NCI-H1694 (cell line): ENCODE data around the gene NEK10.

Experiments
- DNase-seq: peaks from one replicate; lab custom pipeline; 2025; lab: John Stamatoyannopoulos, UW

Gene NEK10

GRCh38 chr3:27171113-27171512, 198.1 kb downstream of the NEK10 start:
- DNase-seq = no peak

GRCh38 chr3:27166888-27167287, 202.3 kb downstream of the NEK10 start:
- no peak for DNase-seq

DNA sequence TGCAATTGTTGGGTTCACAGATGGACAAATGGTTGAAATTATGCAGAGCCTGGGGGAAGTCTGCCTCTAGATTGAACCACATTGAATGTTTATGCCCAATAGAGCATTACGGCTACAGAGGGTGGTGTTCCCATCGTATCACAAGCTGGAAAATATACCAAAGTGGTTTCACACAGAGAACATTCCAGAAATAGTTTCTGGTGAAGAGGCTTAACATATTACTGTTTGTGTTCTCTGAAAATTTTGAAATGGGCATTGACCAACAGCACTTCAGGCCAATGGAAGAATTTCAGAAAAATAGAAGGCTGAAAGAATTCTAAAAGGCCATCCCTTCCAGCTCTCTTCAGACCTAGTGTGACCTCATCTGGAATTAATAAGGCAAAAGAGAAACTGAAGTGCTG, 203.9 kb downstream of the NEK10 start:
- DNase-seq = no peak

DNA sequence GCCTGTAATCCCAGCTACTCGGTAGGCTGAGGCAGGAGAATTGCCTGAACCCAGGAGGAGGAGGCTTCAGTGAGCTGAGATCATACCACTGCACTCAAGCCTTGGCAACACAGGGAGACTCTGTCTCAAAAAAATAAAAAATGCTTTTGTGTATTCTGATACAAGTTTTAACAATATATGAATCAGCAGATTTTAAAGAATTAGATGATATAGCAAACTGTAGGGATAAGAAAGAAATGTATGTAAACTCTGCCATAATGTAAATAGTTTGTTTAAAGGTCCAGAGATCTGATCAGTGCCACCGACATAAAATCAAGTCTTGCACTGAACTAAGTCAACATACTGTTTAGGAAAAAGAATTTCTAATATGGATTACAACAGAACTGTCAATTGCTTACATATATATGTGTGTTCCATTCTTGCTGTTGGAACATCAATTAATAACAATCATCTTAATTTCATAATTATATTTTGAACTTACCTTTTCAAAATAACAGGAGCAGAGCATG, 208.3 kb downstream of the NEK10 start:
- no peak for DNase-seq

DNA sequence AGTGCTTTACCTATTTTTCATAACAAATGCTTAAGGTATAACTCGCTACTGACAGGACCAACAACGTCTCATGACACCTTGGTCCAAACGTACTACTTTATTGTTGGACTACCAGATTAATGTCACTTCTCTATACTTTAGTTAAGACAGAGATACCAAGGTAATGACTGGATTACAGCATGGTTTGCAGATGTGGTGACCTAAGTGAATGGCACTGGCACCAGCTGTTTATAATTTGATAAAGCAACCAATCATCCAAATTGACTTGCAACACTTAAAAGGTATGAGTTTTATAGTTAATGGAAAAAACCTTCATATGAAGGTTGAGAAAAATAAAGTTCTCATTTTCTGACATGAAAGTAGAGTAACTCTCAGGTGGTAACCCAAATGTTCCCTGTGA, 209.0 kb downstream of the NEK10 start:
- no peak for DNase-seq

DNA sequence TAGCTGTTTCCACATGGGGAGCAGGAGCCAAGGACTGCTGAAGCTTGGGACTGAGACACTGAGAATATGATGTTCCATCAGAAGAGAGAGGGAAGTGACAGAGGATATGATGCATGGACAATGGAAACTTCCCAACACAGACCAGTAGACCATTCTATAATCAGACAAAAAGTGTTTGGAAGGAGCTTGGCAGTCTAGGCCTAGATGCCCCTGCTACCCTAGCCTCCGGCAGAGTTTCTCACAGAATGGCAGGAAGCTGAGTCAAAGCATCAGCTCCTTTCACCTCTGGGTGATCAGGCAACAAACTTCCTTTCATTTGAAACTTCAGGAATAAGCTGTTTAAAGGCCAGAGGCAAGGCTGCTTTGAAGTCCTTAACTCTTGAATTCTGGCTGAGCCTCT, 222.0 kb downstream of the NEK10 start:
- DNase-seq = no peak

DNA sequence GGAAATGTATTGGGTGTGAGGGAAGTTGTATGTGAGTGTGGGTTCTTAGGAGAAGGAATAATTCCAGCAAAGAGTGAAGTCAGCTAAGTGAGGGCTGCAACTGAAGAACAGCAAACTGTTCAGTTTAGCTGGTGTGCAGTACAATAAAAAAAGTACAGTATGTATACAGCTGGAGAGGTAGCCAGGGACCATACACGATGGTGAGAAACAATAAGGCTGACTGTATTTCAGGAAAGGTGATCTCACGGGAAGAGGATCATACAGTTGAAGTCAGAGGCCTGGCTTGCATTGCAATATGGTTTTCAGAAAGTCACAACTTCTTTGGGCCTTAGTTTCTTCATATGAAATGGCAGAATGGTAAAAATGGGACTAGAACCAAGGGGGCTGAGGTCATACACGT, 222.4 kb downstream of the NEK10 start:
- no peak for DNase-seq

DNA sequence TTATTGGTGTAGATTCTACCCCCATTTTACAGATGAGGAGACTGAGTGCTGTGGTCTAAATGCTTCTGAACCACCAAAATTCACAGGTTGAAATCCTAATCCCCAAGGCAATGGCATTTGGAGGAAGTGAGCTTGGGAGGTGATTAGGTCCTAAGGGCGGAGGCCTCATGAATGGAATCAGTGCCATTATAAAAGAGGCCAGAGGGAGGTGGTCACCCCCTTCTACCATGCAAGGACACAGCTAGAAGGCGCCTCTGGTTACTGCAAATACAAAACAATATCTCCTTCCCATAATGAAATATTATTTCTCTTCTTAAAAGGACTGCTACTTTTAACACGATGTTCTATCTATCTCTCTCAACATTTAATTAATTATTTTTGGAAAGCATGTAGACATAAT, 223.5 kb downstream of the NEK10 start:
- DNase-seq = no peak

DNA sequence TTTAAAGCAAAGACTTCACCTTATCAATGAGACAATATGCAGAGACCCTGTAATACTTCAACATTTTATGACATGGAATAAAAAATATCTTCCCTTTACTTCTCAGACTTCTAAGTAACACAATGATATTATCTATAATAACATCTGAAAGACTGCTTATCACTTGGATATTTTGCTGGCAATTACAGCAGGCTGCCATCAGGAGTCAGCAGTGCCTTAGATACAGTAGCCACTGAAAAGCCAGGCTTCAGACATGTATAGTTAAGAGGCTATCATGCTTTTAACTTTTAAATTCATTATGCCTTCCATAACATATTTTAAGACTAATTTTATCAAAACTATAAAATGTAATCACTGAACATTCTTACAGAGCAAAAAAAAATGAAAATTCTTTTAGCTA, 227.5 kb downstream of the NEK10 start:
- DNase-seq = no peak

DNA sequence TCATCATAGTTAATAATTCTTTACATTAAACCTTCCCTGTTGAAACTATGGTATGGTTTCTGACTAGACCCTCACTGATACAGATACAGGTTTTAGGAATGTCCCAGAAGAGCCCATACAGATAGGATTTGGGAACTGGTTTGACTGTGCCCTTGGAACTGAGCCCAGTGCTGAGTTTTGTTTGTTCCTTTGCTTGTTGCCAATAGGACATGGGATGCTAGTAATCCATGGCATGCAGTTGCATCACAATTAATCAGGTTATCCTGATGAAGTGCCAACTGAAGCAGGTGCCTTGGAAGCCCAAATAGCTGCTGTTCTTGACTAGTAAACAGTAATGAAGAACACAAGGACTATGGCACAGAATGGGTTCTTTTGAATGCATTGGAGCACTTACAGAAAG, 230.6 kb downstream of the NEK10 start:
- DNase-seq = no peak

GRCh38 chr3:27138005-27138404, 231.2 kb downstream of the NEK10 start:
- DNase-seq = no peak

GRCh38 chr3:27134171-27134796, 234.9 kb downstream of the NEK10 start:
- peak; percentile 14 for DNase-seq

DNA sequence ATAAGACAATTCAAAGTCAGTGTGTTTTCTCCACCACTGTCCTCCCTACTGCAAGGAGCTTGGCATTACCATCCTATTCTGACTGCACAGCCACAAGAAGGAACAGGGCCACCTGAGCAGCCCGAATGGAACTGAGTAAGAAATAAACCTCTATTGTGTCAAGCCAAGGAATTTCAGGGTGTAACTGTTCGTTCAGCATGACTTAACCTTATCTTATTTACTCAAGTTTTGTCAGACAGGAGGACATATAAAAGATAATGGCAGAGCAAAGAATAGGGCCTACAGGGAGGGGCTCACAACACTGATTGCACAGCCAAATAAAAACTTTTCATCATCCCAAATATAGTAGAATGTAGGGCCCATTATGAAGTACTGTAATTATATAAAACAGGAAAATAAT, 236.1 kb downstream of the NEK10 start:
- no peak for DNase-seq

GRCh38 chr3:27130796-27131195, 238.4 kb downstream of the NEK10 start:
- no peak for DNase-seq

DNA sequence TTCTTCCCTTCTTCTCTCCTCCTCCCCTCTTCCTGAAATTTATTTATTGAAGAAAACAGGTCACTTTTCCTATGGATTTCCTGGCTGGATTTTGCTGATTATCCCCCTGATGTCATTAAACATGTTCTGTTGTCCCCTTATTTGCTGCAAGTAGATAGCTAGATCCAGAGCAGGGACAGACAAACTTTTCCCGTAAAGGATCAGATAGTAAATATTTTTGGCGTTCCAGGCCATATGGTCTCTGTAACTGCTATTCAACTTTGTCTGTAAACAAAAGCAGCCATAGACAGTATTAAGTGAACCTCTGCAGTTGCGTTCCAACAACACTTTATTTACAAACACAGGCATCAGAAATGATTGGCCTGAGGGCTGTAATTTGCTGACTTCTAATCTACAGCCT, 241.3 kb downstream of the NEK10 start:
- DNase-seq = no peak

GRCh38 chr3:27127195-27127594, 242.0 kb downstream of the NEK10 start:
- no peak for DNase-seq

GRCh38 chr3:27125821-27126501, 243.2 kb downstream of the NEK10 start:
- DNase-seq = no peak

DNA sequence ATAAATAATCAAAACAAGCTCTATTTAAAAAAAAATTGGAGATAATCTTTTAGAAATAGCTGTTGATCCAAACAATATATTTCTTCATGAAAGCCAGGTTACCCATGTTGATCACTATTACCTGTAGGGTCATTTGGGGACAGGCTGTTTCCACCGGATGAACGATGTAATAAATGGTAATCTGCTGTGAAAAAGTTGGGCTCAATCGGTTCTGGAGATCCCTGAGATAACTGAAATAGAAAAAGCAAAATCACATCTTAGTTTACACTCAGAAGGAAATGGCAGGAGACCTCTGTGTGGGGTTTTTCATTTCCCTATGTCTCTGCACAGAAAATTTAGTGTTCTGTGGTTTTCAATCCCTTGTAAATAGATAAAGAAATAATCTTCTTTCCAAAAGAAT, 249.5 kb downstream of the NEK10 start:
- no peak for DNase-seq

GRCh38 chr3:27115352-27115751, 253.8 kb downstream of the NEK10 start:
- no peak for DNase-seq

- DNase-seq = no peak
Measured at GRCh38 chr3:27114684-27115083, 254.5 kb downstream of the NEK10 start.

GRCh38 chr3:27114129-27114528, 255.1 kb downstream of the NEK10 start:
- DNase-seq = no peak

DNA sequence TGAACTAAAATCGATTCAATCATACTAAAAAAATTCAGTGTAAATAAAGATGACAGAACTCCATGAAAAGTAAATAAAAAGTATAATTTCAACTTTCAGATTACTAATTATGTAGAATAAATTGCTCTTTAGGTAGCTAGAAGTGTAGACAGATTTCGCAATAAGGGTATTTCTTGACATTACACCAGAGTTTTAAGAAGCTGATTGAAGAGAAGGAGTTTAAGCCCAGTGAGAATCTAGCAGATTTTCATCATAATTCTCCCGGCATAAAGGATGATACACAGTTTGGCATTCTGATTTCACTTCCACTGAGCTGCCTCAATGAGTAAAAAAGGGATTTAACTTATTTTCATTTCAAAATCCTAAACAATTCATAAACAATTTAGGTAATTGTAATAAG, 259.2 kb downstream of the NEK10 start:
- DNase-seq = no peak

DNA sequence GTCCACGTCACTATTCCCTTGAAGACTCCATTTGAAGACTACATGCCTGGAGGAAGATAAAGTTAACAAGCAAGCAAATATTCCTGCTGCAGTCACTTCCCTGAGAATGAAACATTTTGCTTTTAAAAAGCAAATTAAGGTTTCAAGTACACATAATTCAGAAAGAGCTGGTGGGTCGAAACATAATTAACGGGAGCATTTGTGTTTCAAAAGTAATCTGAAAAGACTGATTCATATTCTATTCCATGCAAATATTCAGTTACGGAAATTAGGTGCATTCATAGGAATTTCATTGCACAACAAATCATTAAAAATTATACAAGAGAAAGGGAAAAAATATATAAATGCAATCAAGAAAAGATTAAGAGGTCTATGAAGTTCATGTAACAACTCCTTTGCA, 260.9 kb downstream of the NEK10 start:
- DNase-seq = no peak

GRCh38 chr3:27105904-27106303, 263.3 kb downstream of the NEK10 start:
- no peak for DNase-seq
